SIG-M5 treated with dmso at 0.1 percent for 504 hours (cell line): ENCODE data around the gene EPS8L3.
"Not testable (repeated sequence)": the region's sequence is repeated elsewhere in the genome, so short reads cannot be mapped to it uniquely, and the experiment has no call there.

Experiments used
- DNase-seq: peaks from one replicate; lab custom pipeline; 2025; ENCODE audit not compliant: unreplicated experiment; lab: John Stamatoyannopoulos, UW

EPS8L3 gene

DNA sequence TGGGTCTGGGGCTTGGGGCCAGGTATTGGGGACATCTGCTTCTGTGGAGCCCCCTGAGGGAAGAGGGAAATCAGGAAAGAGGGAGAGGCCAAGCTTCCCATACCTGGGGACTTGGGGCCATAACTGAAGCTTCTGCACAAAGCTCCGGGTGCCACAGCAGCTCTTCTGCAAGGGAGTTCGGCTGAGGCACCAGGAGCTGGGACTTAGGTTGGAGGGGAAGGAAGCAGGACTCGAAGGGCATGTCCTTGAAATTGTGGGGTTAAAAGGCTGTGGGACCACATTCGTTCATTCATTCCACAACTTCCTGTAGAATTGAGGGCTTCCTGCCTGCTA lies 1.7 kb upstream of the EPS8L3 start:
- no peak for DNase-seq

DNA sequence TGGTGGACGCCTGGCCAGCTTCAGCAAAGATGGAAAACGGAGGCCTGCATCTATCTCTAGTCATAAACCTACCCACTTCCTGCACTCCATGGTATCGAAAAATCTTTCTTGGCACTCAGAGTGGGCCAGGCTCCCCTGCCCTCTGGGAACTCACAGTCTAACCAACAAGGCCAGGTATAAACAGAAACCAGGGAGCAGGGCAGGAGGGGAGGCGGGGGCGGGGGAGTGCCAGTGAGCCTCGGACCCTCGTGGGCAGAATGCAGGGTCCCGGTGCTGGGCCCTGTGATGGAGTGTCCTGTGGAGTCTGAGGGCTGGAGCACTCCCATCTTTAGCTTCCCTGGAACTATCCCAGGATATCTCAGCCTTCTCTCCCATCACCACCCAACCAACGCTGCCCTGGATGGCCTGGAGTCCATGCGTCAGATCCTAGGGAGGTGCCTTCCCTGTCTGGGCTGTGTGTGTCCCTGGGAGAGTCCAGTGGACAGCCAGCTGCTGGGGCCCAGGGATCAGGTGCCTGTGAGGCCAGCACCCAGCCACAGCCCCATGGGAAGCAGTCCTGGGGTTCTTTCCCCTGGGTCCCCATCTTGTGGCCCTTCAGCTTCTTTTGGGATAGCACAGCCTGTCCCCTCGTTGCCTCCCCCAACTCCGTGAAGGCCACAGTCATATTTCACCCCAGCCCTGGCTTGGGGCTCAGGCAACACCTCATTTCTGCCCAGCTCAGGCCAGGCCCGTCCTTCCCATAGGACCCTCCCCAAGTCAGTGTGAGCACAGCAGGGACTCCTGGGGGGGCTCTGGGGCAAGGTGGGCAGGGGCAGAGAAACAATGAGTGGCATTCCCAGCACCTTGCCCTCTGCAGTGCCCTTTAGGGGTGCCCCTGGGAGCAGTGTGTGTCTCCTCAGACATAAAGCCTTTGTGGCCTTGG lies 1.1 kb upstream of the EPS8L3 start:
- no peak for DNase-seq

DNA sequence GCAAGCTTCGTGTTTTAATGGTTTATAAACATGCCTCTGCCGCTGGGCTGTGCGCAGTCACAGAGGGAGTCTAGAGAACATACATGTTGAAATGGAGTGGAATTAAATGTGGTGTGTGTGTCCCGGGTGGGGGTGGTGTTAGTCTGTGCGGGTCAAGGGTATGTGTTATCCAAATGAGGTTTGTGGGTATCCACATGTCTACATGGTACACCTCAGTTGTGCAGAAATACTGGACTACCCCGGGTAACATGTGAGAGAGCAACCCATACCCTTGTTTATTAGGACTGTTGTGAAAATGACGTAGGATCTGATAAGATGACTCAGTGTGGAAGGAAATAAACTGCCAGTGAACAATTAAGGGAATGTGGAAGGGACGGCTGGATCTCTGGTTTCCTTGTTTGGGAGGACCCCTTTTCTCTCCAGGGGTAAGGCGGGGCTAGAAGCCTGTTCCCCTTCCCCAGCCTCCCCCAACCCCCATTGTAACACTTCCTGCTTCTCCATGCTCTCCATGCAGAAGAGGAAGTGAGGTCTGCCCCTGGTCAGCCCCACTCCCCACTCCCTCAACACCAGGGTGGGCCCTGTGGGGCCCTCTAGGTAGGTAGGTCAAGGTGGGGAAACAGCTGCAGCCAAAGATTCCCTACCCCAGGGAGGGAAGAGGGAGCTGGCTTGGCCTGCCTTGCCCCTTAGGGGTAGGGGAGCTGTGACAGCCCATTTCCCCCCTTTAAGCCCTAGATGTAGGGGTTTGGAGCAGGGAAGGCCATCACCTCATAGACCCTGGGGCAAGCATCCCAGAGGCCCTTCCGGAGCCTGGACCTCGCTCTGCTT lies 690 bp downstream of the EPS8L3 start:
- DNase-seq, result peak; percentile 37

DNA sequence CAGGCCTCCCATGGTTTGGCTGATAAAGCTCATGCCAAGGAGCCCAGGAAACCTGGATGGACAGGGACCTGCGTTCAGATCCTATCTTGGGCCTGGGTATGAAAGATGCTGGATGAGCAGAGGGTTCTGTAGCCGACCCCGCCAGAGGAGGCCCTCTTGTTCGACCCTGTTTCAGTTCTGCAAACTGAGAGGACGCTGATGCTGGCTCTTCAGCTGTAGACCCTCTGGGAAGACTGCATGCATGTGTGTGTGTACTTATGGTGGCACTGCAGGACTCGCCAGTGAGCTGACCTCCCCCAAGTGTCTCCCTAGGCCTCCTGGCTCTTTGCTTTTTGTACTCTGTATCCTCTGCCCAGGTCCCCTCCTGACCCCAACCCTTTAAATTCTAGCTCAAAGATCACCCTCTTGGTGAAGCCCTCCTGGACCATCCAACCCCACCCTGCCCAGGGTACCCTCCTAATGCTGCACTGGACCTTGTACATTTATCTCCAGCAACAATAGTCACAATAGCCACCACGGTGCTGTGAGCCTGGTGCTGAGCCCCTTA lies 1.6 kb downstream of the EPS8L3 start:
- no peak for DNase-seq

DNA sequence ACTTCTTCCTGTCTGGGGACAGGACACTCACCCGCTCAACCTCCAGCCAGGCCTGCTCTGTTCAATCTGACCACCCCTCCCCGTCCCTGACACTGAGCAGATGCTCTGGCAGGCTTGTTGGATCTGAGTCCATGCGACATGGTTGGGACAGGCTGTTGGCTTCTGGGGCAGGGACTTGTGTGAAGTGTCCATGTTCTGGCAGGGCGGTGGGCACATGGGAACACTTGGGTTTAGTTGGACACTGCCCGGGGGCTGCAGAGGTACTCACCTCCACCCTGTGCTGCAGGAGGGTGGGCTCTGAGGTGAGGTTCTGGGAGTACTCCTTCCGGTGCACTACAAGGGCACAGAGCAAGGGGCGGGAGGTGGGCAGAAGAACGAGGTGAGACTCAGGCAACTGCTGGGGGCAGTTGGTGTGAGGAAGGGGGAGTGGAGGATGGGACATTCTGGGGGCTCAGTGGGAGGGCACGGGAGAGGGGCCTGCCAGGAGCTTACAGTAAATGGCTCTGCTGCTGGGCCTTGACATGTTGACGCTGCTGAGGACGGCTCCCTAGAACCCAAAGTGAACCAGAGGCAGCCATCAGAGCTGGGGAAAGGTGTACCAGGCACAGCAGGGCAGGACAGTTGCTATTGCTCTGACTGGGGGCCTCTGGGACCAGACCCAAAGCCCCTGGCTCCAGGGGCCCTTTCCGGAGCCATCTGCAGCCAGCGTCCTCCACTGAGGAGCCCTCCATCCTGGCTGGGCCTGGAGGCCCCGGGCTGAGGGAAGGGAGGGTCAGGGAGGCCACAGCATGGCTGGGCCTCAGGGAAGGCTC lies 2.3 kb downstream of the EPS8L3 start:
- DNase-seq, result no peak

DNA sequence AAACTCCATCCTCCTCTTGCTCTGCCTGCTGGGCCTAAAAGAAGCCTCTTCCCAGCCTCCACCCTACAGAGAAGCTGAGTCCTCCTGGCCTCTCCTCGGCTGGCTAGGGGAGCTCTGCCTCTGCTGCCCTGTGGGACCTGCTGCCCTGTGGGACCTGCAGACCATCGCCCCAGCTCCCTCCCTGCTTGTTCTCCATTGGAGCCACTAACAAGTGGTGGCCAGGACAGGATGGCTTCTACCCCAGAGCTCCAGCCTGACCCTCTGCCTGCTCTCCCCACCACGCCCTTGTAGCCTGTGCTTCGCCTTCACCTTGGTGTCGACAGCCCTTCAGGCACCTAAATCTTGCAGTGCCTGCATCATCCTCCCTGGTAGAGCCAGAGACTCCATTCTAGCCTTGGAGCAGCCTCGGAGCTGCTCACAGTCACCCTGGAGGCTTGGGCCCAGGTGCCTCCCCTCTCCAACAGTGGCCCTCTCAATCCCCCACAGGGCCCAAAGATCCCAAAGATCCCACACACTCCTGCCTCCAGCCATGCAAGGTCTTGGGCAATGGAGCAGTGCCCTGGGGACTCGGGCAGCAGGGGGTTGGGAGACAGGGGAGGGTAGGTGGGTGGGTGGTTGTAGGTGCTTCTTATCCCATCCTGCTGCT lies 3.0 kb downstream of the EPS8L3 start:
- DNase-seq, result no peak

DNA sequence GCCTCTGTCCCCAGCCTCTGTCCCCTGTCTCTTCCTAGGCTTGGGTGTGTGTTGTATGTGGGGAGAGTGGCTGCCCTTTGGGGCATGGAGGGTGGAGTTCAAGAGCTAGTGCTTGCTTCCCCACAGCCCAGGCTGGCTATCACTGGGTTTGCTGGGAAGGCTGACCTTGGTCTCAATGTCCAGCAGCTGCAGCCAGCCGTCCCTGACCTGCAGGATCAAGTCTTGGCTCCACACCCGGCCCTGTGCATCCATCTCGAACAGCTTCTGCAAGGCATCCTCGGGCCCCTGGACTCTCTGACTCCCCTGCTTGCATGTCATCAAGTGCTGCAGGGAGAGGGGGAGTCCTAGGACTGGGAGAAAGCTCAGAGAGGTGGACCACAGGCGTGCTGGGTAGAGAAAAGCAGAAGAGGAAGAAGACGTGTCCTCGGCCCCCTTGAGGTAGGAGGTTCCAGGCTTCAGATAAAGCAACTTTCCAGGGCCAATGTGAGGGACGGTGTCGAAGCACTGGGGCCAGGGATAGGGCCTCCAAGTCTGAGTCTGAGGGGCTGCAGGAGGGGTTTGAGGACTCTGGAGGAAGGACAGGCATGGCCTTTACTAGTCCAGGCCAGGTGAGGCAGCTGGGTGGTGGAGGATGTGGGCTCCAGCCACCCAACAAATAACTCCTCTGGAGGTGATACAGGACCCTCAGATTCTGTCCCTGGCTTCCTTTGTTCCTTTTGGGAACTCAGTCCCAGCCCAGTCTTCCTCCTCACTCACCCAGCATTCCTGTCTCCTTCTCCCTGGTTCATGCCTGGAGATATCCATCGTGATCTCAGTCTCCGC lies 4.0 kb downstream of the EPS8L3 start:
- no peak for DNase-seq

DNA sequence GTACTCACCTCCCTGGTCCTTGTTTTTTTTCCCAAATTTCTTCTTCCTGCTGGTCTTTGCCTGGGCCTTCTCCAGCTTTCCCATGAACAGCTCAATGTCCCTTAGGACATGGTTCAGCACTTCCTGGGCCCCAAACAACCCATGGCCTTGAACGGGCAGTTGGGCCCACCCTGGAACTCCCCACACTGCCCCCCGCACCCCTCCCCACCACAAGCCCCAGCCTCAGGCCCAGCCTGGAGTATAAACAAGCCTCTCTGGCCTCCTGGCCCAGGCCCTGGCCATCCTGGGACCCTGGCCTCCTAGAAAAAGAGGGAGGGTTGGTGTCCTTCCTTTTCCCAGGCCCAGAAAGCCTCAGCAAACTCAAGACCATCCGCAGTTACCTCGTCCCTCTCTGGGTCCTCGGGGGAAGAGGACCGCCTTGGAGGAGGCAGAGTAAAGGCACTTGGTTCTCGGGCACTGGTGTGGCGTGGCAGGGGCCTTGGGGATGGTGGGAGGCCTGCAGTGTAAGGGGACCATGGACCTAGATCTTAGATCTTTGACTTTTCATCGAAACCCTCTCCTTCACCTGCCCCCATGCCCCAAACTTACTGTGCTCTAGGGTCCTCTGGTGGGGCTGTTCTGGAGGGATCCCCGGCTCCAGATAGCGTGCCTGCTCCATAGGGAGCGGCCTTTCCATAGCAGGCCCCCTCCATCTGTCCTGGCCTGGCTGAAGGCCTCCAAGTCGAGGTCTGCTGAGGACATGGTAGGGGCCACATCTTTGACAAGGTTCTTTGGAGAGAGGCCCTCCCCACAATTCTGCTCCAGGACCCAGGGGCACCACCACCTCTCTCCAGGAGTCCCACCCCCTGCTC lies 5.6 kb downstream of the EPS8L3 start:
- DNase-seq, result no peak

DNA sequence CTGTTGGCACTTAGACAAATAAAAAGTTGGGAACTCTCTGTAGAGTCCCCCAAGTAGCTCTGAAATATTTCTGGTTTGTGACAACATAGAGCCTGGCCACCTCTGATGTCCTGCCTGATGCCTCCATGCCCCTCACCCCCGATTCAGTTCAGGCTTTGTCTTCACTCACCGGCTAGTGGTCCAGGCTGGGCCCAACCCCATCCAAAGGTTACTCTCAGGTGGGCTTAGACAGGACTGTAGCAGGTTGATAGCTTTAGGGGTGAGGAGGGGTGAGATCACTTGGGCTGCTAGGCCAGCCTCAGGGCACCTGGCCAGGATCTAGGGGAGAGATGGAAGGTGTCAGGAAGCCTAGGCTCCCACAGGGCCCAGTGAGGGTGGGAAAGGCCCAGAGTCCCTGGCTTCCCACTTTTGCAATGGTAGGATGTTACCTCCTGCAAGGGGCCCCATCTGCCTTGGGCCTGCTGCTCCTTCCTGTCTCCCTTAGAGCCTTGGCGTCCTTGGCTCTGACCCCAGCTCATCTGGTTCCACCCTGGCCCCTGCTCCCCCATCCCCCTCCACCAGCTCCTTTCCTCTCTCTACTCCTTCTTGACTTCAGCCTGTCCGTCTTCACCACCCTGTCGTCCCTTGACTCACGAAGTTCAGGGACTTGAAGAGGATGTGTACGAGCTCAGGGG lies 6.7 kb downstream of the EPS8L3 start:
- no peak for DNase-seq

DNA sequence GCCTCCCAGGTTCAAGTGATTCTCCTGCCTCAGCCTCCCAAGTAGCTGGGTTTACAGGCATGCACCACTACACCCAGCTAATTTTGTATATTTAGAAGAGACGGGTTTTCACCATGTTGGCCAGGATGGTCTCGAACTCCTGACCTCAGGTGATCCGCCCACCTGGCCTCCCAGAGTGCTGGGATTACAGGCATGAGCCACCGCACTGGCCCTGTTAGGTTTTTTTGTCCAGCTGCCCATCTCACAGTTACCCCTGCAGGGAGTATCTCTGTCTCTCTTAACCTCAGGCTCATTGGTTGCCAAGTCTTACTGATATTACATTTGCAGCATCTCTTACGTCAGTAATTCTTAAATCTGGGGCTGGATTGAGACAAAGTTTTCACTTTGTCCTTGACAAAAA lies 7.4 kb downstream of the EPS8L3 start:
- DNase-seq, result not testable (repeated sequence)

DNA sequence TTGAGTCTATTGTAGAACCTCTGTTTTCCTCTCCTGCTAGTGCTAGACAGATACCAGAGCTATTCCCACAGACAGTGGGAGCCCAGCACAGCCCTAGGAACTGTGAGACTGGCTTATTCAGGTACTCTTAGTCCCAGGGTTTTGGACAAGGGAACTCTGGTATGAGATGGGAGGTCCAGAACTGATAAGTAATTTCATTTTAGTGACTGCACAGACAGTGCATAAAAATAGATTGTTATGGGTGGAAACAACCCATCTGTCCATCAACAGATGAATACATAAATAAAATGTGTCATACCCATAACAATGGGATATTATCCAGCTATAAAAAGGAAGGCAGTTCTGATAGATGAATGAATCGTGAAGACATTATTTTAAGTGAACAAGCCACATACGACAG lies 9.0 kb downstream of the EPS8L3 start:
- DNase-seq, result no peak

DNA sequence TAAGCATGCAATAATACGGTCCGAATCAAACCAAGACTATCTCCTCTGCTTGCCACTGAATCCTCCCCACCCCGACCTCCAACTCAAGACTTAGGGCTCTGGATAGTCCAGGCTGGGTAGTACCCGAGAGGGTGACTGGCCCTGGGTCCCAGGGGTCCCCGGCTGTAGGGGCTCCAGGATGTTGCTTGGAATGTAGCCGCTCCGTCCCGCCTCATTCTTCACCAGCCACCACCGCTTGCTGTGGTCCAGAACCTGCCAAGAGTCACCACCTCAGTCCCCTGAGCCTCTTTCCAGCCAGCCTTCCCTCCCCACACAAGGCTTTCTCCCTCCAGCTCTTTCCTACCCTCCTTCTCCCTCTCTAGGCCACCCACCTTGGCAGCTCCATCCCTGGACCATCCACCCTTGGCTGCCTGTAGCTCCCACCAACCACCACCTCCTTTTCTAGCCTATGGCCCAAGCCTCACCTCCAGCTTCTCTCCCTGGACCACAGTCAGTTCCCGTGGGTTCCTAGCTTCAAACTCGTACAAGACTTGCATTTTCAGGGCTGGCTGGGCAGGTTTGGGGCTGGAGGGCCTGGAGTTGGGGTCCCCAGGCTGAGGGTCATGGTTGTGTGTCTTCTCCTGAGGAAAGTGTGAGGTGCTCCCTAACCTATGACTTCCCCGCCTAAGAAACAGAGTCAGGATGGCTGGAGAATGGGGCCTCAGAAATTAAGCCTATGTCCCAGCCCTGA lies 12.0 kb downstream of the EPS8L3 start:
- no peak for DNase-seq

DNA sequence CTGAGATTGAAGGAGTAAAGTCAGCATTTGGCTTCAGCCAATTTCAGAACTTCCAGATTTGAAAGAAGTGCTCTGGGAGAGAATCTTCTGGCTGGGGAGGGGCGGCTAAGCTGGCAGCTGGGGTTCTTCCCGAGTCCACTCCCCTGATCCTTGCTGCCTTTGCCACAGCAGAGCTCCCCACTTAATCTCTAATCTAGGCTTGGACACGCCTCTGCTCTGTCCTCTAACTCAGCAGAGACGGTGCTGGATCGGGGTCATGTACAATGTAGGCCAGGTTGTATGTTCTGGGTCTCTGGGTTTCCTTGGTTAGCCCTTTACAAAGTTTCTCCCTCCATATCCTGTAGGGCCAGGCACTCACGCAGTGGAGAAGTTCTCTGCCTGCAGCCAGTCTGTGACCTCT lies 12.8 kb downstream of the EPS8L3 start:
- no peak for DNase-seq

DNA sequence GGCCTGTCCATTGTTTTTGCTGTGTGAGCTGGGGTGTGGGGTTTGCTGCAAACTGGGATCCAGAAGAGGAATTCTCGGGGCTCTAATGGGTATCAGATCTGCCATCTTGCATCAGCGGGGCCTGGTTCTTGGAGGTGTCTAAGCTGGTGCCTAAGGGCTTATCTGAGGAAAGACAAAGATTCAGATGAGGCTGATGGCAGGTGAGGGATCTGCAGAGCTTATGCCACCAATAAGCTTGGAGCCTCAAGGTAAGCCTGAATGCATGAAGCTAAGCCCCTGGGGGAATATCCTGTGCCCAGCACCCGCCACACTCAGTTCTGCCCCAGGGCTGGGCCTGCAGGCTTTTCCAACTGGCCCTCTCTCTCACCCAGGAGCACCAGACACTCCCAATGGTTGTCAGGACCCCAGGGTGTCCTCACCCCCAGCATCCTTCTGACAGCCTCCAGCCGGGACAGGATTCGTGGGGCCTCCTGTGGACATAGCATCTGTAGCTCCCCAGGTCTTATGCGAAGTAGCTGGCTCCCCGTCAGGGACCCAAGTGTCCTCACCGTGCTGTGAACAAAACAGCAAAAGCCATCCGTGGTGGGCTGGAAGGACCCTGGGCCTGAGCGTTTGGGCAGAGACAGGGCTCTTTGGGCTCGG lies 13.4 kb downstream of the EPS8L3 start:
- no peak for DNase-seq

DNA sequence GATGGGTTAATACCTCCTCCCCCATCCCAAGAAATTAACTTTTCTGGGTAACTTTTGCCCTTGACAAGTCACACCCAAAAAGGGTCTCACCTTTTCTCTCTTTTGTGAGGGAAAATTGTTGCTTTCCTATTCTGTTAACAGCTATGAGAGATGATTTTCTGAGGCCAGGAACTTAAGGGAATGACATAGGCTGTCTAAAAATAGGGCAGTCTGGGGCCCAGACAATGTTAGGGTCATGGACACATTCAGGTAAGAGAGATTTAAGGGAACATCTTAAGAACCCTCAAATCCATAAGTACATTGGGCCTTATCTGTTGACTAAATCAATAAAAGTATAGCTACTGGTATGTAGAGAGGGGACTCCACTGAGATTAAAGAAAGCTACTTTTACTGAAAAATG lies 14.5 kb downstream of the EPS8L3 start:
- no peak for DNase-seq

DNA sequence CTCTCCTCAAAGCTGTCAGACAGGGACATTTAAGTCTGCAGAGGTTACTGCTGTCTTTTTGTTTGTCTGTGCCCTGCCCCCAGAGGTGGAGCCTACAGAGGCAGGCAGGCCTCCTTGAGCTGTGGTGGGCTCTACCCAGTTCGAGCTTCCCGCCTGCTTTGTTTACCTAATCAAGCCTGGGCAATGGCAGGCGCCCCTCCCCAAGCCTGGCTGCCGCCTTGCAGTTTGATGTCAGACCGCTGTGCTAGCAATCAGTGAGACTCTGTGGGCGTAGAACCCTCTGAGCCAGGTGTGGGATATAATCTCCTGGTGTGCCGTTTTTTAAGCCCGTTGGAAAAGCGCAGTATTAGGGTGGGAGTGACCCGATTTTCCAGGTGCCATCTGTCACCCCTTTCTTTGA lies 15.4 kb downstream of the EPS8L3 start:
- DNase-seq, result not testable (repeated sequence)
